Measurements from ENCODE around the gene DPCD.

Gene DPCD

GRCh38 chr10:101587725-101588653, at the start of gene DPCD, which contains the start of gene POLL:
DPCD (plus strand) TSS chr10:101588321; CDS start chr10:101588337, 16 bp downstream.
POLL (minus strand) TSS chr10:101588257; CDS start chr10:101587360, 897 bp downstream.
- DNase-seq, result peak; percentile 97

- DNase-seq, result no peak
These were observed 49.7 kb upstream of the DPCD start for GRCh38 chr10:101538446-101538845.

- DNase-seq, result no peak
These were observed 42.2 kb upstream of the DPCD start for GRCh38 chr10:101545898-101546297.

GRCh38 chr10:101550965-101551364, 37.2 kb upstream of the DPCD start:
- DNase-seq, result no peak

- DNase-seq, result no peak
These were observed 35.7 kb upstream of the DPCD start for GRCh38 chr10:101552442-101552841.

- DNase-seq, result no peak
These were observed 30.6 kb upstream of the DPCD start for GRCh38 chr10:101557541-101557940.

- no peak for DNase-seq
These were observed 29.9 kb upstream of the DPCD start for GRCh38 chr10:101558204-101558603.

GRCh38 chr10:101558671-101559595, 29.2 kb upstream of the DPCD start:
- DNase-seq, result no peak

- DNase-seq, result no peak
These were observed 28.4 kb upstream of the DPCD start for GRCh38 chr10:101559596-101560297.

- no peak for DNase-seq
These were observed 27.6 kb upstream of the DPCD start for GRCh38 chr10:101560298-101561067.

- no peak for DNase-seq
These were observed 26.8 kb upstream of the DPCD start for GRCh38 chr10:101561068-101561915.

- DNase-seq, result no peak
These were observed 25.9 kb upstream of the DPCD start for GRCh38 chr10:101562231-101562630.

- DNase-seq, result no peak
These were observed 25.1 kb upstream of the DPCD start for GRCh38 chr10:101563007-101563406.

GRCh38 chr10:101563497-101564040, 24.6 kb upstream of the DPCD start:
- DNase-seq, result no peak

GRCh38 chr10:101564490-101564991, 23.6 kb upstream of the DPCD start:
- no peak for DNase-seq

- no peak for DNase-seq
These were observed 22.7 kb upstream of the DPCD start for GRCh38 chr10:101565370-101565900.

GRCh38 chr10:101565936-101566332, 22.2 kb upstream of the DPCD start:
- no peak for DNase-seq

- DNase-seq, result peak; percentile 53
These were observed 21.6 kb upstream of the DPCD start for GRCh38 chr10:101566333-101567164.

Measured in right hindlimb (tissue), 1 donor.